Measurements from ENCODE around the gene AUP1. TPM values are rescaled to one million over a fixed set of nuclear protein-coding genes. Genes with fewer than 3 reads are reported as not detected.
A peak's percentile ranks its signal among the peaks of the same experiment; 100 is the strongest.

Gene AUP1
- total and polyA plus RNA-seq, 2 of the 8 experiments (the other 6 are each of a cell fraction or from before 2014, with no cell fraction given), result 83.4 to 121 TPM

DNA sequence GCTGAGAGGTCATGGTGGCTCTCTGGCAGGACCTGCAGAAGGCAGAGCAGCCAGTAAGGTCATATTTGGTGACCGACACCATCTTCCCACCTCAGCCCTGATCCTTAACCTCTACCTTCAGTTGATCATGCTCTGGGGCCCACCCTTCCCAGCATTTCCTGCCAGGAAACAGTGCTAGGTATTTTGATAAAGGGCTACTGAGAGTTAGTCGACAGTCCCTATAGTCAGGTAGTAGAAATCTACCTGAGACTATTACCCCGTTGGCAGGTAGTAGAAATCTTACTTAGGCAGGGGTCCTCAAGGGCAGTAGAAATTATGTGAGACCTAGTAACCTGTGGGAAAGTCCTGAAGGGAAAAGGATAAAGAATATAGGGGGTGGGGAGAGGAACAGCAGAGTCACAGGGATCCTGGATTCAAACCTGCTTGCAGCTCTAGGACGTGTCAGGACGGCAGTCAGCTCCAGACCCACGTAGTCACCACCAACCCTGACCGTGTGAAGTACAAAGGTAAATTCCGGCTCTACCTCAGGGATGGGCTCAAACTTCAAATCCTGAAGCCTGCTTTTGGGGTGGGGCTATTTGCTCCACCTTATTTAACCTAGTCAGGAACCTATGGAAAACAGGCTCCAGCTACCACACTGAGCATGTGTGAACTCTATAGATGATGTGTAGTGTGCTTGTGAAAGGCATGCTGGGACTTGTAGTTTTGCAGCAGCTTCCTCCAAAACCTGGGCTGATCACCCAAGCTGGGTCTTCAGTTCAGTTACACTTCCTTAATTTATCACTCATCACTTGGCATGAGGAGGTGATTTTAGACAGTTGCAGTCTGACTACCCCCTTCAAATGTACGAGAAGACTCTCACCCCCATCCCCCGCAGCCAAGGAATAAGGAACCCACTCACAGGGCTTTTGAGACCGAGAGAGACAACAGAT lies 3.5 kb downstream of the AUP1 start, which contains the start of gene DQX1 (continued):
- TF ChIP-seq CREB1 (IDR thresholded peaks at IDR 0.05), result peak; percentile 64; the same call in 1 of the 2 replicates
- TF ChIP-seq, protein P1, sequence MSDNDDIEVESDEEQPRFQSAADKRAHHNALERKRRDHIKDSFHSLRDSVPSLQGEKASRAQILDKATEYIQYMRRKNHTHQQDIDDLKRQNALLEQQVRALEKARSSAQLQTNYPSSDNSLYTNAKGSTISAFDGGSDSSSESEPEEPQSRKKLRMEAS (IDR thresholded peaks at IDR 0.05), result no peak
- peak; percentile 69 for TF ChIP-seq SIX5 (IDR thresholded peaks at IDR 0.05; ENCODE audit: low read depth, low read length)
- no peak for TF ChIP-seq CBX5 (IDR thresholded peaks at IDR 0.05; ENCODE audit: low read depth, low read length)
- TF ChIP-seq, protein P2, sequence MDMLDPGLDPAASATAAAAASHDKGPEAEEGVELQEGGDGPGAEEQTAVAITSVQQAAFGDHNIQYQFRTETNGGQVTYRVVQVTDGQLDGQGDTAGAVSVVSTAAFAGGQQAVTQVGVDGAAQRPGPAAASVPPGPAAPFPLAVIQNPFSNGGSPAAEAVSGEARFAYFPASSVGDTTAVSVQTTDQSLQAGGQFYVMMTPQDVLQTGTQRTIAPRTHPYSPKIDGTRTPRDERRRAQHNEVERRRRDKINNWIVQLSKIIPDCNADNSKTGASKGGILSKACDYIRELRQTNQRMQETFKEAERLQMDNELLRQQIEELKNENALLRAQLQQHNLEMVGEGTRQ (IDR thresholded peaks at IDR 0.05; ENCODE audit: low read length), result no peak
- no peak for TF ChIP-seq CHD2 (IDR thresholded peaks at IDR 0.05; ENCODE audit: low read length)
- TF ChIP-seq, protein P3, sequence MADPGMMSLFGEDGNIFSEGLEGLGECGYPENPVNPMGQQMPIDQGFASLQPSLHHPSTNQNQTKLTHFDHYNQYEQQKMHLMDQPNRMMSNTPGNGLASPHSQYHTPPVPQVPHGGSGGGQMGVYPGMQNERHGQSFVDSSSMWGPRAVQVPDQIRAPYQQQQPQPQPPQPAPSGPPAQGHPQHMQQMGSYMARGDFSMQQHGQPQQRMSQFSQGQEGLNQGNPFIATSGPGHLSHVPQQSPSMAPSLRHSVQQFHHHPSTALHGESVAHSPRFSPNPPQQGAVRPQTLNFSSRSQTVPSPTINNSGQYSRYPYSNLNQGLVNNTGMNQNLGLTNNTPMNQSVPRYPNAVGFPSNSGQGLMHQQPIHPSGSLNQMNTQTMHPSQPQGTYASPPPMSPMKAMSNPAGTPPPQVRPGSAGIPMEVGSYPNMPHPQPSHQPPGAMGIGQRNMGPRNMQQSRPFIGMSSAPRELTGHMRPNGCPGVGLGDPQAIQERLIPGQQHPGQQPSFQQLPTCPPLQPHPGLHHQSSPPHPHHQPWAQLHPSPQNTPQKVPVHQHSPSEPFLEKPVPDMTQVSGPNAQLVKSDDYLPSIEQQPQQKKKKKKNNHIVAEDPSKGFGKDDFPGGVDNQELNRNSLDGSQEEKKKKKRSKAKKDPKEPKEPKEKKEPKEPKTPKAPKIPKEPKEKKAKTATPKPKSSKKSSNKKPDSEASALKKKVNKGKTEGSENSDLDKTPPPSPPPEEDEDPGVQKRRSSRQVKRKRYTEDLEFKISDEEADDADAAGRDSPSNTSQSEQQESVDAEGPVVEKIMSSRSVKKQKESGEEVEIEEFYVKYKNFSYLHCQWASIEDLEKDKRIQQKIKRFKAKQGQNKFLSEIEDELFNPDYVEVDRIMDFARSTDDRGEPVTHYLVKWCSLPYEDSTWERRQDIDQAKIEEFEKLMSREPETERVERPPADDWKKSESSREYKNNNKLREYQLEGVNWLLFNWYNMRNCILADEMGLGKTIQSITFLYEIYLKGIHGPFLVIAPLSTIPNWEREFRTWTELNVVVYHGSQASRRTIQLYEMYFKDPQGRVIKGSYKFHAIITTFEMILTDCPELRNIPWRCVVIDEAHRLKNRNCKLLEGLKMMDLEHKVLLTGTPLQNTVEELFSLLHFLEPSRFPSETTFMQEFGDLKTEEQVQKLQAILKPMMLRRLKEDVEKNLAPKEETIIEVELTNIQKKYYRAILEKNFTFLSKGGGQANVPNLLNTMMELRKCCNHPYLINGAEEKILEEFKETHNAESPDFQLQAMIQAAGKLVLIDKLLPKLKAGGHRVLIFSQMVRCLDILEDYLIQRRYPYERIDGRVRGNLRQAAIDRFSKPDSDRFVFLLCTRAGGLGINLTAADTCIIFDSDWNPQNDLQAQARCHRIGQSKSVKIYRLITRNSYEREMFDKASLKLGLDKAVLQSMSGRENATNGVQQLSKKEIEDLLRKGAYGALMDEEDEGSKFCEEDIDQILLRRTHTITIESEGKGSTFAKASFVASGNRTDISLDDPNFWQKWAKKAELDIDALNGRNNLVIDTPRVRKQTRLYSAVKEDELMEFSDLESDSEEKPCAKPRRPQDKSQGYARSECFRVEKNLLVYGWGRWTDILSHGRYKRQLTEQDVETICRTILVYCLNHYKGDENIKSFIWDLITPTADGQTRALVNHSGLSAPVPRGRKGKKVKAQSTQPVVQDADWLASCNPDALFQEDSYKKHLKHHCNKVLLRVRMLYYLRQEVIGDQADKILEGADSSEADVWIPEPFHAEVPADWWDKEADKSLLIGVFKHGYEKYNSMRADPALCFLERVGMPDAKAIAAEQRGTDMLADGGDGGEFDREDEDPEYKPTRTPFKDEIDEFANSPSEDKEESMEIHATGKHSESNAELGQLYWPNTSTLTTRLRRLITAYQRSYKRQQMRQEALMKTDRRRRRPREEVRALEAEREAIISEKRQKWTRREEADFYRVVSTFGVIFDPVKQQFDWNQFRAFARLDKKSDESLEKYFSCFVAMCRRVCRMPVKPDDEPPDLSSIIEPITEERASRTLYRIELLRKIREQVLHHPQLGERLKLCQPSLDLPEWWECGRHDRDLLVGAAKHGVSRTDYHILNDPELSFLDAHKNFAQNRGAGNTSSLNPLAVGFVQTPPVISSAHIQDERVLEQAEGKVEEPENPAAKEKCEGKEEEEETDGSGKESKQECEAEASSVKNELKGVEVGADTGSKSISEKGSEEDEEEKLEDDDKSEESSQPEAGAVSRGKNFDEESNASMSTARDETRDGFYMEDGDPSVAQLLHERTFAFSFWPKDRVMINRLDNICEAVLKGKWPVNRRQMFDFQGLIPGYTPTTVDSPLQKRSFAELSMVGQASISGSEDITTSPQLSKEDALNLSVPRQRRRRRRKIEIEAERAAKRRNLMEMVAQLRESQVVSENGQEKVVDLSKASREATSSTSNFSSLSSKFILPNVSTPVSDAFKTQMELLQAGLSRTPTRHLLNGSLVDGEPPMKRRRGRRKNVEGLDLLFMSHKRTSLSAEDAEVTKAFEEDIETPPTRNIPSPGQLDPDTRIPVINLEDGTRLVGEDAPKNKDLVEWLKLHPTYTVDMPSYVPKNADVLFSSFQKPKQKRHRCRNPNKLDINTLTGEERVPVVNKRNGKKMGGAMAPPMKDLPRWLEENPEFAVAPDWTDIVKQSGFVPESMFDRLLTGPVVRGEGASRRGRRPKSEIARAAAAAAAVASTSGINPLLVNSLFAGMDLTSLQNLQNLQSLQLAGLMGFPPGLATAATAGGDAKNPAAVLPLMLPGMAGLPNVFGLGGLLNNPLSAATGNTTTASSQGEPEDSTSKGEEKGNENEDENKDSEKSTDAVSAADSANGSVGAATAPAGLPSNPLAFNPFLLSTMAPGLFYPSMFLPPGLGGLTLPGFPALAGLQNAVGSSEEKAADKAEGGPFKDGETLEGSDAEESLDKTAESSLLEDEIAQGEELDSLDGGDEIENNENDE (IDR thresholded peaks at IDR 0.05; ENCODE audit: insufficient replicate concordance, low read length), result no peak
- no peak for TF ChIP-seq SAP30 (IDR thresholded peaks at IDR 0.05; ENCODE audit: insufficient read depth, insufficient replicate concordance, low read length)
